ENCODE measurements around the gene TMEM119. TPM values are rescaled to one million over a fixed set of nuclear protein-coding genes. Genes with fewer than 3 reads are reported as not detected.

The TMEM119 gene
- total RNA-seq, 1 experiment from 2014 or later = not detected

GRCh38 chr12:108622921-108623514 is 25.1 kb upstream of the TMEM119 start:
- POLR2A ChIA-PET = no interaction called here
- ATAC-seq = no peak
- BruUV-seq (replicated peaks) = no TSS peak
- Histone ChIP-seq H3K9me3 (ENCODE audit: control insufficient read depth, insufficient read depth, low read depth, low read length) (no peaks in the 10 kb centered on the region), H3K4me1 (ENCODE audit: control insufficient read depth, insufficient read depth, low read length) (peaks cover 5% of the 10 kb centered on the region; the same call in 1 of the 2 replicates), H3K4me3 (ENCODE audit: low read depth in 2 of 2, low read length in 2 of 2) (no peak overlapping the region), H3K27me3 (ENCODE audit: control insufficient read depth, insufficient read depth, low read length) (no peaks in the 10 kb centered on the region), H3K36me3 (ENCODE audit: control insufficient read depth, insufficient read depth, low read length) (no peaks in the 10 kb centered on the region), H3K27ac (ENCODE audit: low read length) (no peak overlapping the region)
- CTCF ChIA-PET = no interaction called here
- in situ Hi-C loops (cut with HindIII; ENCODE audit: low pct_unique_long_range_greater_than_20kb, low sequenced_read_pairs) = no loop called here
- TF ChIP-seq POLR2AphosphoS5 (IDR thresholded peaks at IDR 0.05; ENCODE audit: low read depth, low read length) (no peak), TCF7L2 (IDR thresholded peaks at IDR 0.05; ENCODE audit: low read depth, low read length) (no peak), SIN3A (IDR thresholded peaks at IDR 0.05; ENCODE audit: borderline replicate concordance, insufficient read depth, low read depth, low read length) (no peak), REST (IDR thresholded peaks at IDR 0.05; ENCODE audit: insufficient read depth in 1 of 2, low read depth in 2 of 2, low read length in 1 of 2) (no peak), CTCF (IDR thresholded peaks at IDR 0.05) (no peak)
- DNase-seq (ENCODE audit: low read depth, low spot score) = no peak
- intact Hi-C loops (cut with micrococcal nuclease; ENCODE audit: unreplicated experiment) = no loop called here

GRCh38 chr12:108622421-108622820 is 24.5 kb upstream of the TMEM119 start:
- no peak overlapping the region for H3K4me3 ChIP-seq (ENCODE audit: low read depth in 2 of 2, low read length in 2 of 2)
- TF ChIP-seq TCF7L2 (IDR thresholded peaks at IDR 0.05; ENCODE audit: low read depth, low read length) (no peak), SIN3A (IDR thresholded peaks at IDR 0.05; ENCODE audit: borderline replicate concordance, insufficient read depth, low read depth, low read length) (no peak), POLR2AphosphoS5 (IDR thresholded peaks at IDR 0.05; ENCODE audit: low read depth, low read length) (no peak), CTCF (IDR thresholded peaks at IDR 0.05) (no peak), REST (IDR thresholded peaks at IDR 0.05; ENCODE audit: insufficient read depth in 1 of 2, low read depth in 2 of 2, low read length in 1 of 2) (no peak)
- H3K9me3 ChIP-seq (ENCODE audit: control insufficient read depth, insufficient read depth, low read depth, low read length) = no peaks in the 10 kb centered on the region
- peaks cover 8% of the 10 kb centered on the region; the same call in 1 of the 2 replicates for H3K4me1 ChIP-seq (ENCODE audit: control insufficient read depth, insufficient read depth, low read length)
- ChIA-PET CTCF (no interaction called here), POLR2A (no interaction called here)
- BruUV-seq (replicated peaks) = no TSS peak
- peak overlapping the region; percentile 19; the same call in 1 of the 2 replicates for H3K27ac ChIP-seq (ENCODE audit: low read length)
- H3K36me3 ChIP-seq (ENCODE audit: control insufficient read depth, insufficient read depth, low read length) = no peaks in the 10 kb centered on the region
- DNase-seq (ENCODE audit: low read depth, low spot score) = no peak
- no peaks in the 10 kb centered on the region for H3K27me3 ChIP-seq (ENCODE audit: control insufficient read depth, insufficient read depth, low read length)
- no peak for ATAC-seq
- in situ Hi-C loops (cut with HindIII; ENCODE audit: low pct_unique_long_range_greater_than_20kb, low sequenced_read_pairs) (no loop called here), intact Hi-C loops (cut with micrococcal nuclease; ENCODE audit: unreplicated experiment) (no loop called here)

Measured in Panc1 (cell line).